Frontal cortex (tissue), 4 donors: ENCODE results near the gene BAIAP2L2. TPM values are rescaled to one million over a fixed set of nuclear protein-coding genes. Genes with fewer than 3 reads are reported as not detected.

Source experiments
- DNase-seq, 2 donors: peaks; one replicate each; pipeline ENCODE4 v3.0.0; 2012; ENCODE audit warnings: low spot score in 2 of 2
- FAIRE-seq: peaks from 2 replicates; lab custom pipeline; 2012; peaks lifted over from hg19 to GRCh38; lab: Jason Lieb, UNC
- total RNA-seq: library from RNA; depleted of rRNA; stranded (reverse); fragments of >200 nt; gene quantifications from one replicate; pipeline ENCODE4 v1.2.3, GENCODE V29; 2014
- donor health status: control.
- donor health status: control.
- donor health status: control.

Gene BAIAP2L2
- total RNA-seq, 1 donor from 2014 or later: under 0.01 TPM

- FAIRE-seq (no peak), DNase-seq (no peak)
Measured at GRCh38 chr22:38073150-38074130, 37.0 kb downstream of the BAIAP2L2 start.

- DNase-seq (no peak), FAIRE-seq (no peak)
Measured at GRCh38 chr22:38072322-38073149, 37.9 kb downstream of the BAIAP2L2 start.

GRCh38 chr22:38071421-38072321 is 38.8 kb downstream of the BAIAP2L2 start:
- no peak for DNase-seq
- no peak for FAIRE-seq

GRCh38 chr22:38070250-38070921 is 40.1 kb downstream of the BAIAP2L2 start:
- no peak for DNase-seq

GRCh38 chr22:38069372-38070249 is 40.9 kb downstream of the BAIAP2L2 start:
- DNase-seq (peak in 1 of 2 donors; percentile 79), FAIRE-seq (no peak)

More at GRCh38 chr22:38070250-38070921, 40.1 kb downstream of the BAIAP2L2 start:
- no peak for FAIRE-seq

GRCh38 chr22:38068641-38069371 is 41.7 kb downstream of the BAIAP2L2 start:
- DNase-seq (no peak), FAIRE-seq (no peak)

GRCh38 chr22:38067761-38068360 is 42.6 kb downstream of the BAIAP2L2 start:
- DNase-seq: no peak
- FAIRE-seq: no peak

GRCh38 chr22:38067028-38067415 is 43.5 kb downstream of the BAIAP2L2 start:
- no peak for DNase-seq
- no peak for FAIRE-seq

- FAIRE-seq: no peak
- no peak for DNase-seq
Measured at GRCh38 chr22:38066381-38067027, 44.0 kb downstream of the BAIAP2L2 start.

GRCh38 chr22:38065539-38065938 is 44.9 kb downstream of the BAIAP2L2 start:
- no peak for DNase-seq
- FAIRE-seq: no peak

- no peak for DNase-seq
- FAIRE-seq: peak; percentile 57
Measured at GRCh38 chr22:38062791-38063190, 47.7 kb downstream of the BAIAP2L2 start.

GRCh38 chr22:38056969-38057891 is 53.3 kb downstream of the BAIAP2L2 start, which contains the start of gene PICK1:
Gene PICK1, plus strand, starts transcription at chr22:38057404. Its CDS starts 406 bp downstream, at chr22:38057810.
- peak; percentile 75 to 92 for DNase-seq
- peak; percentile 3 for FAIRE-seq

- DNase-seq: peak; percentile 67 to 93
- FAIRE-seq: no peak
Measured at GRCh38 chr22:38051900-38052862, 58.3 kb downstream of the BAIAP2L2 start.

GRCh38 chr22:38051261-38051660 is 59.2 kb downstream of the BAIAP2L2 start:
- FAIRE-seq: no peak

More at GRCh38 chr22:38051261-38051660, 59.2 kb downstream of the BAIAP2L2 start:
- DNase-seq: no peak
